OCI-LY3 (cell line): ENCODE measurements around the gene RASL12.

Experiments used
- H2AFZ ChIP-seq: fragments of 200-600, 300-600 bp; shearing (Covaris generic); 2 replicates; pipeline ENCODE4 v1.6.0; 2014; ENCODE audit warnings: antibody characterized with exemption, low read depth, low read length
- H3K27ac ChIP-seq: fragments of 200-600, 300-600 bp; sonication (generic); 2 replicates; pipeline ENCODE4 v1.5.1; 2014; ENCODE audit warnings: mild to moderate bottlenecking, low read length, moderate library complexity, mixed read lengths
- H3K27me3 ChIP-seq: fragments of 200-600, 300-600 bp; sonication (generic); 2 replicates; pipeline ENCODE4 v1.6.1; 2014; ENCODE audit warnings: low read depth, low read length, mixed read lengths
- H3K36me3 ChIP-seq: fragments of 200-600, 300-600 bp; sonication (generic); replicated peaks from 2 replicates; pipeline ENCODE3; 2014; ENCODE audit warnings: low read depth, low read length, mixed read lengths
- H3K4me1 ChIP-seq: fragments of 300-600, 200-600 bp; sonication (generic); 2 replicates; pipeline ENCODE4 v1.6.1; 2014; ENCODE audit warnings: low read length, mixed read lengths
- H3K4me2 ChIP-seq: fragments of 200-600, 300-600 bp; sonication (generic); 2 replicates; pipeline ENCODE4 v1.6.1; 2014; ENCODE audit warnings: low read length, mixed read lengths
- H3K4me3 ChIP-seq: fragments of 300-600, 200-600 bp; sonication (generic); 2 replicates; pipeline ENCODE4 v1.5.1; 2014; ENCODE audit warnings: antibody characterized with exemption, mild to moderate bottlenecking, low read length, moderate library complexity
- H3K79me2 ChIP-seq: fragments of 300-600, 200-600 bp; shearing (Covaris generic); 2 replicates; pipeline ENCODE4 v1.6.1; 2014; ENCODE audit warnings: mild to moderate bottlenecking, low read length, mixed read lengths
- H3K9ac ChIP-seq: fragments of 300-600, 200-600 bp; shearing (Covaris generic); 2 replicates; pipeline ENCODE4 v1.6.0; 2014; ENCODE audit warnings: mild to moderate bottlenecking, low read length, moderate library complexity
- H3K9me3 ChIP-seq: fragments of 200-600, 300-600 bp; shearing (Covaris generic); 2 replicates; pipeline ENCODE4 v1.6.1; 2014; ENCODE audit warnings: low read length, mixed read lengths; ENCODE audit not compliant: insufficient read depth
- H4K20me1 ChIP-seq: fragments of 200-600, 300-600 bp; sonication (generic); 2 replicates; pipeline ENCODE4 v1.6.1; 2016; ENCODE audit warnings: low read length, mixed read lengths; ENCODE audit not compliant: insufficient read depth
- CTCF ChIP-seq: fragments of 200-600, 300-600 bp; sonication (generic); IDR thresholded peaks from 2 replicates; pipeline ENCODE4 v1.5.1; 2014; ENCODE audit warnings: antibody characterized with exemption, low read length, low read depth
- EZH2phosphoT487 ChIP-seq: fragments of 200-600 bp; shearing (Covaris generic); IDR thresholded peaks from 2 replicates; pipeline ENCODE4 v1.6.1; 2018; ENCODE audit warnings: antibody characterized with exemption, mixed run types, low read depth

Gene RASL12

GRCh38 chr15:65097651-65098263 is 30.0 kb upstream of the RASL12 start:
- H3K4me3 ChIP-seq: no peak overlapping the region
- H3K36me3 ChIP-seq: peaks cover 16% of the 10 kb centered on the region
- H3K27ac ChIP-seq: no peak overlapping the region
- H3K9ac ChIP-seq: no peak overlapping the region
- no peak overlapping the region for H3K4me2 ChIP-seq
- H2AFZ ChIP-seq: no peak overlapping the region
- no peaks in the 10 kb centered on the region for H3K79me2 ChIP-seq
- no peaks in the 10 kb centered on the region for H3K9me3 ChIP-seq
- TF ChIP-seq EZH2phosphoT487 (no peak), CTCF (no peak)
- H3K27me3 ChIP-seq: no peaks in the 10 kb centered on the region
- H4K20me1 ChIP-seq: no peaks in the 10 kb centered on the region
- H3K4me1 ChIP-seq: no peaks in the 10 kb centered on the region

- H3K9ac ChIP-seq: no peak overlapping the region
- H2AFZ ChIP-seq: no peak overlapping the region
- no peak overlapping the region for H3K27ac ChIP-seq
- no peaks in the 10 kb centered on the region for H4K20me1 ChIP-seq
- H3K79me2 ChIP-seq: no peaks in the 10 kb centered on the region
- H3K27me3 ChIP-seq: no peaks in the 10 kb centered on the region
- H3K9me3 ChIP-seq: no peaks in the 10 kb centered on the region
- no peak overlapping the region for H3K4me3 ChIP-seq
- no peak for TF ChIP-seq EZH2phosphoT487
- no peak for TF ChIP-seq CTCF
- H3K36me3 ChIP-seq: peaks cover 16% of the 10 kb centered on the region
- no peak overlapping the region for H3K4me2 ChIP-seq
- no peaks in the 10 kb centered on the region for H3K4me1 ChIP-seq
These were observed 28.9 kb upstream of the RASL12 start for GRCh38 chr15:65096481-65097385.

- H3K27ac ChIP-seq: no peak overlapping the region
- peaks cover 15% of the 10 kb centered on the region for H3K36me3 ChIP-seq
These were observed 27.9 kb upstream of the RASL12 start for GRCh38 chr15:65095747-65096104.

More at GRCh38 chr15:65095747-65096104, 27.9 kb upstream of the RASL12 start:
- Histone ChIP-seq H3K4me1 (no peaks in the 10 kb centered on the region), H2AFZ (no peak overlapping the region), H3K9ac (no peak overlapping the region), H3K79me2 (no peaks in the 10 kb centered on the region), H3K27me3 (no peaks in the 10 kb centered on the region), H3K4me3 (no peak overlapping the region), H3K4me2 (no peak overlapping the region), H4K20me1 (no peaks in the 10 kb centered on the region), H3K9me3 (no peaks in the 10 kb centered on the region)
- no peak for TF ChIP-seq CTCF
- TF ChIP-seq EZH2phosphoT487: no peak
